HG02571 (cell line): ENCODE data around the gene SPAG4.

Experiments used
- ATAC-seq: cut with Tn5 transposase; IDR thresholded peaks from one replicate; pipeline ENCODE4 v1.9.1; 2021; ENCODE audit warnings: mild to moderate bottlenecking, moderate library complexity; ENCODE audit not compliant: unreplicated experiment

The SPAG4 gene

DNA sequence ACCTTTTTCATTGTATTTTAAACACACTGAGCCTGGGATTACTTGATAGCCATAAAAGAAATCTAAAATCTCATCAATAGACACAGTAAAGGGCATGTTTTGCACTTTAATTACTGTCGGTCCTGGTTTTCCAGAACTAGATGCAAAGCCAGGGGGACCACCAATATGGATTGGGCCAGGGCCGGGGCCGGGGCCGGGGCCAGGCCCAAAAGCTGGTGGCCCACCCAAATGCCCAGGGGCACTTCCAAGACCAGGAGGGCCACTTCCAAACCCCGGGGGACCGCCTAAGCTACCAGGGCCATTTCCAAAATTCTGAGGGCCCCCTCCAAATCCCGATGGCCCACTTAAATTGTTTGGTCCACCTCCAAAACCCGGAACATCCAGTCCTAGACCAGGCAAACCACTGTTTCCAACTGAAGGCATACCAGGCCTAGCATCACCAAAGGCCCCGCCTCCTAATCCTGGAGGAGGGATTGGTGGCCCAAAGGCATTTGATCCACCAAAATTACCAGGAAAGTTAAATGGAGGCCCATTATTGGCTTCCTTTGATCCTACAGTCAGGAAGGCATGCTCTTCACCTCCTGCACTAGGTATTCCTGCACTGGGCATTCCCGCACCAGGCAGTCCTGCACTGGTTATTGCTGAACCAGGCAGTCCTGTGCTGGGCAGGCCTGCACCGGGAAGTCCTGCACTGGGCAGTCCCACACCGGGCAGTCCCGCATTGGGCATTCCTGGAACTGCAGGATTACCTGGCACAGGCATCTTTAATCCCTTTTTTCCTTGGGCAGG is 37.2 kb downstream of the SPAG4 start:
- ATAC-seq = no peak

DNA sequence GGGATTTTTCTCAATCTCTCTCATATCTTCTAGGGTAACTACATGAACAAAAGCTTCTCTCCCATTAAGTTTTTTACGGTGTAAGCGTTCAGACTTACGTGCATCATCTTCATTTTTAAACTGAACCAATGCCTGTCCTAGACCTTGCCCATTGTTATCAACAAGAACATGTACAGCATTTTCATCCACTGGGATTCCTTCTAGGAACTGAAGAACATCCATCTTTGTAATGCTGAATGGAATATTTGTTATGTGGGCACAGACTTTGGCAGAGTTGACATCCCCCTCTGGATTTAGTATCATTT is 37.8 kb downstream of the SPAG4 start:
- no peak for ATAC-seq

DNA sequence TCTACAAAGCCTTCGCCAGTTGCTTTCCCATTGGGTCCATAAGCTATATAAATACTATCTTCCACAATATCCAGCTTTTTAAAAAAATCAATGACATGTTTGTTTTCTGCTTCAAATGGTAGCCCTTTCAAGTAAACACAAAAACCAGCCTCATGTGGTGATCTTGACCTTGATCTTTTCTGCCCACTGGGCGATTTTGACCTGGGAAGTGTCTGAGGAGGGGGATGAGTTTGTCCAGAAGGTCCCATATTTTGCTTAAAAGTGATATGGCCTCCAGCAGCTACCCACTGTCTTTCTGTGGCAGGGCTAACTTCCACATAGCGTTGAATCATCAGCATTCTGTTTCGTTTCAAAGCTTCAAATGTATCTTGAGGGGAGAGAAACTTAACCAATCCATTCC is 38.3 kb downstream of the SPAG4 start:
- no peak for ATAC-seq

GRCh38 chr20:35654415-35654814 is 38.8 kb downstream of the SPAG4 start:
- ATAC-seq = no peak

GRCh38 chr20:35657271-35657670 is 41.6 kb downstream of the SPAG4 start:
- ATAC-seq = no peak

DNA sequence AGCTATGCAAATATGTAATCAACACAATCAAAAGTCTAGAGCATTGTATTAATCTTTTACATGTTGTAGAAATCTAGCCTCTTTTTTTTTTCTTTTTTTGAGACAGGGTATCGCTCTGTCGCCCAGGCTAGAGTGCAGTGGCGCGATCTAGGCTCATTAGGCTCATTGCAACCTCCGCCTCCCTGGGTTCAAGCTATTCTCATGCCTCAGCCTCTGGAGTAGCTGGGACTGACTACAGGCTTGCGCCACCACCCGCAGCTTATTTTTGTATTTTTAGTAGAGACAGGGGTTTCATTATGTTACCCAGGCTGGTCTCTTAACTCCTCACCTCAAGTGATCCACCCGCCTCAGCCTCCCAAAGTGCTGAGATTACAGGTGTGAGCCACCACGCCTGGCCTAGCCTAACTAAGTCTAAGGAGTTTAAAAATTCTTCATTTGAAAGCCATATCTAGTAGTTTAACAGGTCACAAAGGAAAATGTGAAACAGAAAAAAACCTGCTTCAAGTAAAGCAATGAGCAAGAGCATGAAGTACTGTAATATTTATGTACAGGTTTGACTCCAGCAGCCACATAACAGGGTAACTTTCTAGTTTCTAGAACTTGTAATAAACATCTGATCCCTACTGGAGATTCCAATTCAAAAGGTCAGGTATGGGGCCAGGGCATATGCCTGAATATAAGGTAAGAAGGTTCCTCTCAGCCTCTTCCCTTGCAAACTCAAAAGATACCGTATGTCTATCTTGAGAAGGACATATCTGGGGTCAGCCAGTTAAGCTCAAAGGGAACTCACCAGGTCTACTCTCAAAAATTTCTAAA is 44.7 kb downstream of the SPAG4 start:
- ATAC-seq = no peak

DNA sequence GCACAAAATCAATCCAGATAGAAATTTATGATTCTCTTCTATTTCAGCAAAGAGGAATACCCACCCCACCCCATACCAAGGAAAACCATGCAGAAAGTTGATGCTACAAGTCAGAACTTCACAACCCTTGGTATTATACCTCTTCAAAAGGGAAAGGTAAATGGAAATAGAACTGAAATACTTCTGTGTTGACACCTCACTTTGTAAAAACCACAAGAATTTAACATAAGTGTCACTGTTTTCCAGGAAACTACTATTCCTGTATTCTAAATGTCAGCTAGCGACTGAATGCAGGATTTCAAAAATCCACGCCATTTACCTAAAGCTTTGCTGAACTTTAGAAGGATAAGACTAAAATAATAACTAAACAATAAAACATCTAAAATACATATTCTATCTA is 45.4 kb downstream of the SPAG4 start:
- ATAC-seq = no peak

DNA sequence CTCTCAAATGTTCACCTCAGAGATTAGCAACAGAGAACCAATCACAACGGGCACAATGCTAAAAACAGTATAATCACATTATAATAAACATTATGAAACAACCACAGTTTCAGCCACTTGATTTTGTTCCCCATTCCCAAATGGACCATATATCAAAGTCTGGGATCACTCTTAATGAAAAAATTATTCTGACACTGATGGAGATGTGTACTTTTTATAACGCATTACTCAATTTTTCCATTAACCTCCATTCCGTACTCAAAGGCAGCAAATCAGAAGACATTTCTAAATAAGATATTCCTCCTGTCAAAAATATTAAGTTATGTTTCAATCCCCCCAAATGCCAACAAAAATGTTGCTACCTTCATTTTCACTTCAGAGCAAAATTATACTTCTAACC is 46.3 kb downstream of the SPAG4 start:
- no peak for ATAC-seq

- ATAC-seq = no peak
These were observed 46.9 kb downstream of the SPAG4 start for GRCh38 chr20:35662551-35662950.

DNA sequence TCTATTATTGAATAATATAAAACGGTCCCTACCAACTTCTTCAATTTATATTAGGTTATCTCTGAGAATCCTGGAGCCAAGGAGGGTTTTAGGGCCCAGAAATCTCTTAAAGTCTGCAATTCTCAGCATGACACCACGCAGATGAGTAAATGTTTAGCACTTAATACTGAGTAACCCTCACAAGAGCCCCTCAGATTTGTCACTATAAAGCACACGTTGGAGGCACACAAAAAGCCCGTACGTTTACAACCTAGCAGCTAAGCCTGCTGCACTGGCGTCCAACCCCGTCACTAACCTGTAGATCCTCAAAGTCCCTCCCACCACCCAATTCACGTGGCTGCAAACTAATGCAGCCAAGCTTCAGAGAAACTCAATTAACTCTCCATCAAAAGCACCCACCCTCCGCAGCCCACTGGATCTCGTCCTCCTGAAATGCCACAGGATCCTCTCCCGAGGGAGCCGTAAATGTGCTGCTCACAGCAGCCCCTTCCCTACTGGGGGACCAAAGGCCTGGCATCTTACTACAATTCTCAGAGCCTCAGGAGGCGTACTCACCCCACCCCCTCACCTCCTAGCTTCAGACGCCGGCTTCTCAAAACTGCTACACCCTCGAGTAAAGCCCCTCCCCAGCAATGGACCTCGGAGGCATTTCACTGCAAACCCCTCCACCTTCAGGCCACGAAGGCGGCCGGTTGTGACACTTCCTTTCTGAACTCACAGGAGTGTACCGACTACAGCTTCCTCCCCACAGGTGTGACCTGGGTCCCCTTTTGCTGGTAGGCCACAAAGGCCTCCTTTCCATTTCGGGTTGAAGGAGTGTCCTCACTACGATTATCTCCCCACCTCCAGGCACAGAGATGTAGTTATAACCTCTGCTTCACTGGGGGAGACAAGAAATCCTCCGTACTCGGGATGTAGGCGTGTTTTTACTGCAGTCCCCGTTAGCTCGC is 48.2 kb downstream of the SPAG4 start:
- peak; percentile 15 for ATAC-seq

- peak; percentile 67 for ATAC-seq
These were observed 49.0 kb downstream of the SPAG4 start, which contains the start of the genes CPNE1 and RBM12 for GRCh38 chr20:35664466-35665206. Gene CPNE1, minus strand, starts transcription at chr20:35664900. Its CDS starts 31,977 bp downstream, at chr20:35632923. Gene RBM12, minus strand, starts transcription at chr20:35664900. Its CDS starts 9,578 bp downstream, at chr20:35655322.

GRCh38 chr20:35665949-35666288 is 50.3 kb downstream of the SPAG4 start:
- no peak for ATAC-seq

- ATAC-seq = no peak
These were observed 53.6 kb downstream of the SPAG4 start for GRCh38 chr20:35669221-35669620.

DNA sequence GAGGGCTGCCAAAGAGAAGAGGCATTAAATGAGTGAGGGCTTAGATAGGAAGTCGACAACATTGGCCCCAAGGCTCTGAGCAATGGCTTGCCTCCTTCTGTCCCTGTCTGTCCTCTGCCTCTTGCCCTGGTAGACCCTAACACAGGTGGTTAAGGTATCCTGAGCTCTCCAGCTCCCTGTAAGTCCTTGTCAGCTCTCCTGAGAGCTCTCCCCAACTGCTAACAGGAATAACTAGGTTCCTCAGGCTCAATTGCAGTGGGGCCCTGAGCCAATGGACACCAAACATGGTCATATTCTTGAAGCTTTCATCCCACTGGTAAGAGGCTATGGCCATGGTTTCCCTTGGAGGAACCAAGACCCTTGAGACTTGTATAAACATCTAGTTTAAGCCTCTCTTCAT is 54.1 kb downstream of the SPAG4 start:
- no peak for ATAC-seq
